Esophagus squamous epithelium (tissue), 5 donors: ENCODE measurements around the gene AGAP2. TPM values are rescaled to one million over a fixed set of nuclear protein-coding genes. Genes with fewer than 3 reads are reported as not detected.
"Not testable (repeated sequence)": the region's sequence is repeated elsewhere in the genome, so short reads cannot be mapped to it uniquely, and the experiment has no call there.

Source experiments
- DNase-seq: peaks from one replicate; lab custom pipeline; 2025; lab: John Stamatoyannopoulos, UW
- H3K27ac ChIP-seq, 4 donors: fragments of 200-600 bp; sonication (generic); one replicate each; pipeline ENCODE4 v1.5.1; 2016 to 2019; ENCODE audit warnings: mild to moderate bottlenecking in 1 of 4
- H3K27me3 ChIP-seq, 4 donors: fragments of 200-600 bp; sonication (generic); 1 replicate in 3 of 4; 2 replicates in 1 of 4; pipeline versions ENCODE4 v1.5.1 to v1.6.0; 2017 to 2021; ENCODE audit warnings: antibody characterized with exemption in 1 of 4
- H3K36me3 ChIP-seq, 3 donors: fragments of 200-600 bp; sonication (generic); one replicate each; pipeline ENCODE4 v1.5.1; 2016 to 2019
- H3K4me1 ChIP-seq, 3 donors: fragments of 200-600 bp; sonication (generic); one replicate each; pipeline ENCODE4 v1.5.1; 2017 to 2019
- H3K4me3 ChIP-seq, 4 donors: fragments of 200-600 bp; sonication (generic); 1 replicate in 3 of 4; 2 replicates in 1 of 4; pipeline ENCODE4 v1.5.1; 2016 to 2019; ENCODE audit warnings: mild to moderate bottlenecking in 2 of 4, moderate library complexity in 1 of 4
- H3K9me3 ChIP-seq, 3 donors: fragments of 200-600 bp; sonication (generic); one replicate each; pipeline ENCODE4 v1.5.1; 2016 to 2019
- POLR2A ChIP-seq, 4 donors: fragments of 450-650 bp; IDR thresholded peaks; one replicate each; pipeline ENCODE4 v1.6.1; 2017; ENCODE audit warnings: antibody characterized with exemption in 4 of 4, mild to moderate bottlenecking in 4 of 4, moderate library complexity in 3 of 4
- WGBS, 2 donors: methylation state at CpG; one replicate each; pipeline ENCODE4 v1.1.5; 2018; 5-methylcytosine and 5-hydroxymethylcytosine counted together
- intact Hi-C: fragments of 100-400 bp; cut with DNase I; formaldehyde crosslinking; loops from one replicate; pipeline ENCODE4 v1.15.0; 2022
- total RNA-seq, 4 donors: library from RNA; depleted of rRNA; stranded (reverse); fragments of >200 nt; gene quantifications; one replicate each; pipeline ENCODE4 v1.1.0, GENCODE V29; 2016
- TF ChIP-seq, protein P1 (sequence below), 6 experiments: fragments of 450-650 bp in 4 of 6; fragments of 200-600 bp in 2 of 6; sonication (generic) in 2 of 6; IDR thresholded peaks; one replicate each; pipeline ENCODE4 v1.5.1; 2016 to 2019; ENCODE audit warnings: antibody characterized with exemption in 6 of 6, mild to moderate bottlenecking in 4 of 6, moderate library complexity in 4 of 6
- donor health status: DM: yes; HTN: yes; CAD: no.

Gene AGAP2
- total RNA-seq, 4 donors from 2014 or later: 0.88 to 2.3 (median 1.3) TPM

DNA sequence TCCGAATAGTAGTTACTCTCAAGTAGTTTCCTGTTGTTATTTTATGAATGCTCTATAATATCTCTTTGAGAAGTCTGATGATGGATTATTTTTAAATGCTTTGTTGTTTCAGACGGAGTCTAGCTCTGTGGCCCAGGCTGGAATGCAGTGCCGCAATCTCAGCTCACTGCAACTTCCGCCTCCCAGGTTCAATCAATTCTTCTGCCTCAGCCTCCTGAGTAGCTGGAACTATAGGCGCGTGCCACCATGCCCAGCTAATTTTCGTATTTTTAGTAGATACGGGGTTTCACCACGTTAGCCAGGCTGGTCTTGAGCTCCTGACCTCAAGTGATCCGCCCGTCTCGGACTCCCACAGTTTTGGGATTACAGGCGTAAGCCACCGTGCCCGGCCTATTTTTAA lies 46.0 kb downstream of the AGAP2 start:
- WGBS, 2 donors: 92 to 93% methylated on average over 15 of the region's 15 CpGs
- DNase-seq: no peak
- no peak for TF ChIP-seq POLR2A (IDR thresholded peaks at IDR 0.05)
- TF ChIP-seq, protein P1, sequence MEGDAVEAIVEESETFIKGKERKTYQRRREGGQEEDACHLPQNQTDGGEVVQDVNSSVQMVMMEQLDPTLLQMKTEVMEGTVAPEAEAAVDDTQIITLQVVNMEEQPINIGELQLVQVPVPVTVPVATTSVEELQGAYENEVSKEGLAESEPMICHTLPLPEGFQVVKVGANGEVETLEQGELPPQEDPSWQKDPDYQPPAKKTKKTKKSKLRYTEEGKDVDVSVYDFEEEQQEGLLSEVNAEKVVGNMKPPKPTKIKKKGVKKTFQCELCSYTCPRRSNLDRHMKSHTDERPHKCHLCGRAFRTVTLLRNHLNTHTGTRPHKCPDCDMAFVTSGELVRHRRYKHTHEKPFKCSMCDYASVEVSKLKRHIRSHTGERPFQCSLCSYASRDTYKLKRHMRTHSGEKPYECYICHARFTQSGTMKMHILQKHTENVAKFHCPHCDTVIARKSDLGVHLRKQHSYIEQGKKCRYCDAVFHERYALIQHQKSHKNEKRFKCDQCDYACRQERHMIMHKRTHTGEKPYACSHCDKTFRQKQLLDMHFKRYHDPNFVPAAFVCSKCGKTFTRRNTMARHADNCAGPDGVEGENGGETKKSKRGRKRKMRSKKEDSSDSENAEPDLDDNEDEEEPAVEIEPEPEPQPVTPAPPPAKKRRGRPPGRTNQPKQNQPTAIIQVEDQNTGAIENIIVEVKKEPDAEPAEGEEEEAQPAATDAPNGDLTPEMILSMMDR (IDR thresholded peaks at IDR 0.05): no peak
- Histone ChIP-seq H3K27me3 (peaks cover 0 to 15% (median 0%) of the 10 kb centered on the region in 4 donors), H3K27ac (no peak overlapping the region), H3K9me3 (no peaks in the 10 kb centered on the region), H3K4me1 (peaks cover 5 to 21% (median 11%) of the 10 kb centered on the region in 3 donors), H3K4me3 (no peak overlapping the region), H3K36me3 (peaks cover 0 to 21% (median 15%) of the 10 kb centered on the region in 3 donors)
- intact Hi-C loops: no loop called here

DNA sequence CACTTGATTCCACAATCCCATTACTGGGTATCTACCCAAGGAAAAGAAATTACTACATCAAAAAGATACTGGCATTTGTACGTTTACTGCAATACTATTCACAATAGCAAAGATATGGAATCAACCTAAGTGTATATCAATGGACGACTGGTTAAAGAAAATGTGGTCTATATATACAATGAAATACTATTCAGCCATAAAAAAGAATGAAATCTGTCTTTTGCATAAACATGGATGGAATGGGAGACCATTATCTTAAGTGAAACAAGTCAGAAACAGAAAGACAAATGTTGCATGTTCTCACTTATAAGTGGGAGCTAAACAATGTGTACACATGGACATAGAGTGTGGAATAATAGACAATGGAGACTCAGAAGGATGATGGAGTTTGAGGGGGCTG lies 49.6 kb downstream of the AGAP2 start:
- intact Hi-C loops: no loop called here
- Histone ChIP-seq H3K27ac (no peak overlapping the region), H3K27me3 (peaks cover 0 to 48% (median 0%) of the 10 kb centered on the region in 4 donors), H3K36me3 (no peaks in the 10 kb centered on the region), H3K9me3 (no peaks in the 10 kb centered on the region), H3K4me1 (peaks cover 0 to 5% (median 0%) of the 10 kb centered on the region in 3 donors), H3K4me3 (no peak overlapping the region)
- TF ChIP-seq, protein P1 (IDR thresholded peaks at IDR 0.05): no peak
- TF ChIP-seq POLR2A (IDR thresholded peaks at IDR 0.05): no peak
- WGBS, 2 donors: 62 to 66% methylated on average over 2 of the region's 2 CpGs
- no peak for DNase-seq

DNA sequence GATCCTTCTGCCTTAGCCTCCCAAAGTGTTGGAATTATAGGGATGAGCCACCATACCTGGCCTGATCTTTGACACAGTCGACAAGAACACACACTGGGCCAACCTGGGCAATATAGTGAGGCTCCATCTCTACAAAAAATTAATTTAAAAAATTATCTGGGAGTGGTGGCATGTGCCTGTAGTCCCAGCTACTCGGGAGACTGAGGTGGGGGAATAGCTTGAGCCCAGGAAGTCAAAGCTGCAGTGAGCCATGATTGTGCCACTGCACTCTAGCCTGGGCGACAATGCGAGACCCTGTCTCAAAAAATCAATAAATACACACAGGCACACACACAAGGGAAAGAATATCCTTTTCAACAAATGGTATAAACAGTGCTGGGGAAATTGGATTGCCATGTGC lies 50.7 kb downstream of the AGAP2 start:
- Histone ChIP-seq H3K36me3 (no peaks in the 10 kb centered on the region), H3K9me3 (no peaks in the 10 kb centered on the region), H3K4me3 (no peak overlapping the region), H3K27me3 (peaks cover 0 to 55% (median 0%) of the 10 kb centered on the region in 4 donors), H3K27ac (no peak overlapping the region), H3K4me1 (no peaks in the 10 kb centered on the region)
- WGBS, 2 donors: 76 to 80% methylated on average over 4 of the region's 4 CpGs
- TF ChIP-seq, protein P1 (IDR thresholded peaks at IDR 0.05): no peak
- TF ChIP-seq POLR2A (IDR thresholded peaks at IDR 0.05): no peak
- no peak for DNase-seq
- intact Hi-C loops: no loop called here

DNA sequence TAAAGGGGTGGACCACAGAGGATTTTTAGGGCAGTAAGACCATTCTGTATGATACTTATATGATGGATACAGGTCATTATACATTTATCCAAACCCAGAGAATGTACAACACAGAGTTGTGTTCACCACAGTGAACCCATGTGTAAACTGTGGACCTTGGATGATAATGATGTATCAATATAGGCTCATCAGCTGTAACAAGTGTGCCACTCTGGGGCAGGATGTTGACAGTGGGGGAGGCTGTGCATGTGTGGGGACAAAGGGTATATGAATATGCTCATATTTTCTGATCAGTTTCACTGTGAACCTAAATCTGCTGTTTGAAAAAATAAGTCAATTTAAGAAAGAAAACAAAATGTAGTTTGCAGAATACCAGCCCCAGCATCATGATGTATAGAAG lies 58.8 kb downstream of the AGAP2 start:
- H3K9me3 ChIP-seq: no peaks in the 10 kb centered on the region
- peaks cover 0 to 18% (median 0%) of the 10 kb centered on the region in 4 donors for H3K27me3 ChIP-seq
- no peaks in the 10 kb centered on the region for H3K4me1 ChIP-seq
- no peak overlapping the region for H3K4me3 ChIP-seq
- no peak for DNase-seq
- H3K27ac ChIP-seq: no peak overlapping the region
- intact Hi-C loops: no loop called here
- no peak for TF ChIP-seq POLR2A (IDR thresholded peaks at IDR 0.05)
- TF ChIP-seq, protein P1 (IDR thresholded peaks at IDR 0.05): no peak
- no peaks in the 10 kb centered on the region for H3K36me3 ChIP-seq

DNA sequence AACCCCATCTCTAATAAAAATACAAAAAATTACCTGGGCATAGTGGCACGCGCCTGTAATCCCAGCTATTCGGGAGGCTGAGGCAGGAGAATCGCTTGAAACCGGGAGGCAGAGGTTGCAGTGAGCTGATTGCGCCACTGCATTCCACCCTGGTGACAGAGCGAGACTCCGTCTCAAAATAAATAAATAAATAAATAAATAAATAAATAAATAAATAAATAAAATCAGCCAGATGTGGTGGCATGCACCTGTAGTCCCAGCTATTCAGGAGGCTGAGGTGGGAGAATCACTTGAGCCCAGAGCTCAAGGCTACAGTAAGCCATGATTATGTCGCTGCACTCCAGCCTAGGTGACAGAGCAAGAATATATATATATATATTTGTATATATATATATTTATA lies 60.6 kb downstream of the AGAP2 start:
- WGBS, 2 donors: 92 to 96% methylated on average over 9 of the region's 9 CpGs
- H3K36me3 ChIP-seq, DNase-seq, H3K9me3 ChIP-seq, intact Hi-C loops, H3K27ac ChIP-seq, H3K4me1 ChIP-seq, H3K27me3 ChIP-seq, H3K4me3 ChIP-seq: not testable (repeated sequence)

DNA sequence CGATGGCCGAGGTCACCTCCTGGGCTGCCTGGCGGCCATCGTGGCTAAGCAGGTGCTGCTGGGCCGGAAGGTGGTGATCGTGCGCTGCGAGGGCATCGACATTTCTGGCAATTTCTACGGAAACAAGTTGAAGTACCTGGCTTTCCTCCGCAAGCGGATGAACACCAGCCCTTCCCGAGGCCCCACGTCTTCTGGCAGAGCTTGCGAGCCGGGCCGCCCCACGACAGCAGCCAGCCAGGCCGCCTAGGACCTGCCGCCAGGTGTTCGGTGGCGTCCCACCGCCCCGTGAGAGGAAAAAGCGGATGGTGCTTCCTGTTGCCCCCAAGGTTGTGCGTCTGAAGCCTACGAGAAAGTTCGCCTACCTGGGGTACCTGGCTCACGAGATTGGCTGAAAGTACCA lies 63.9 kb downstream of the AGAP2 start:
- Histone ChIP-seq H3K36me3 (no peaks in the 10 kb centered on the region), H3K9me3 (no peaks in the 10 kb centered on the region), H3K27me3 (peaks cover 0 to 16% (median 0%) of the 10 kb centered on the region in 4 donors), H3K4me1 (no peaks in the 10 kb centered on the region), H3K4me3 (no peak overlapping the region), H3K27ac (no peak overlapping the region)
- intact Hi-C loops: no loop called here
- no peak for DNase-seq
- WGBS, 2 donors: 86 to 94% methylated on average over 6 to 10 of the region's 29 CpGs
- TF ChIP-seq, protein P1 (IDR thresholded peaks at IDR 0.05): no peak
- no peak for TF ChIP-seq POLR2A (IDR thresholded peaks at IDR 0.05)
